Measurements from ENCODE around the gene ZNF2. TPM values are rescaled to one million over a fixed set of nuclear protein-coding genes. Genes with fewer than 3 reads are reported as not detected.

ZNF2 gene
- total and polyA plus RNA-seq, 11 donors = 1.2 to 5.9 (median 3.4) TPM

DNA sequence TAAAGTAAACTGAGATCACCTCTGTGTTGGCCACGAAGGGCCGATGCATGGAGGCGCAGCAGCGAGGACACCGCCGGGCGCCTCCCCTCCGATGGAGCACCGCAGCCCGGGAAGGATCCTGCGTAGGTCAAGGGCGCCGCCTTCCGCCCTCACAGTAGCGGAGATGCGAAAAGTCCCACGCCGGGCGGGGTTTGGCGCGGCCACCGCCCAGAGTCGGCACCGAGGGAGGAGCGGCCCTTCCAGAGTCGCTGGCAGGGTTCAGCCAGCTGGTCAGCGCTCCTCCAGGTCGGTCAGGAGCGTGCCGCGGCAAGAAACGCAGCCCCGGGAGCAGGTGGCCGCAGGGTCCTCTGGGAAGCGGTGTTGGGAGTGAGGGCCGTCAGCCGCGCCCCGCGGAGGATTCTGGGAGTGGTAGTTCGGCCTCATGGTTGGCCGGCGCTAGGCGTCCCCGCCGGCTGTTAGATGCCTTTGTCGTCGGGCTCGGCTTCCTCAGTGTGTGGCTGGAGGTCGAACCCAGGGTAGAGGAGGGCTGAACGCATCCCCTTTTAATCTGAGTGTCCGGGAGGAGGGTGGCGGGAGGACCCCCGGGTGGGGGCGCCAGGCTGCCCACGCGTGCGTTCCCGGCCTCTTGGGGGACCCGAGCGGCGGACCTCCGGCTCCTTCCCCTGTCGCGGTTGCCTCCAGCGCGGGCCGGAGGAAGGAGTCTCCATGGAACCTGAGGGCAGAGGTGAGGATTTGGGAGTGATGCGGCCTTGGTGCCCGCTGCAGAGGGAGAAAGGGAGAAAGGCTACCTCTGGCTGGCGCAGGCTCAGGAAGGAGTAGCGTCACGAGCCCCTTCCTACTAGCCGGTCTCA is 41.7 kb downstream of the ZNF2 start, which contains the start of gene ZNF892:
Gene ZNF892 (plus strand): TSS at position 411 of the 851 bp plus-strand sequence. CDS start 295 bp downstream, at position 706.
- Histone ChIP-seq H3K27ac (peak within 1 kb of the TSS; percentile 19 to 96 (median 92)), H3K4me1 (peaks cover 0 to 21% (median 10%) of the 10 kb centered on the region in 12 donors), H3K4me3 (peak within 1 kb of the TSS; percentile 57 to 94 (median 78)), H3K9me3 (peaks cover 0 to 34% (median 23%) of the 10 kb centered on the region in 12 donors), H3K27me3 (no peaks in the 10 kb centered on the region), H3K36me3 (peaks cover 0 to 28% (median 11%) of the 10 kb centered on the region in 9 donors)
- WGBS, 4 donors = 1% methylated on average over 36 to 74 of the region's 74 CpGs
- DNase-seq (peak; percentile 91 to 95 (median 94)), ATAC-seq (peak; percentile 97 to 99 (median 99))
- peak in 11 of 12 donors; percentile 12 to 70 (median 53) for TF ChIP-seq CTCF (IDR thresholded peaks at IDR 0.05)
- TF ChIP-seq POLR2A (IDR thresholded peaks at IDR 0.05) = peak in 1 of 2 donors; percentile 67
- intact Hi-C loops (cut with DNase I) = loop anchor here in 7 of 10 donors (1.0 to 10.0 kb wide), 8 partner anchors 40 to 130 kb away; partner anchors contain the start of genes ZNF2 (in 5 of the 7) and MRPS5 (in 2 of the 7)

- H3K9me3 ChIP-seq = peaks cover 0 to 42% (median 31%) of the 10 kb centered on the region in 12 donors
- peak overlapping the region in 4 of 12 donors; percentile 86 to 95 (median 94) for H3K27ac ChIP-seq
- no peak for DNase-seq
- H3K4me3 ChIP-seq = peak overlapping the region; percentile 57 to 94 (median 78)
- H3K27me3 ChIP-seq = no peaks in the 10 kb centered on the region
- intact Hi-C loops (cut with DNase I) = loop anchor here in 5 of 10 donors (5.0 to 10.0 kb wide), 5 partner anchors 41 to 131 kb away; partner anchors contain the start of genes MRPS5 (in 2 of the 5) and ZNF2 (in 1 of the 5)
- H3K4me1 ChIP-seq = peaks cover 0 to 21% (median 10%) of the 10 kb centered on the region in 12 donors
- H3K36me3 ChIP-seq = peaks cover 0 to 35% (median 19%) of the 10 kb centered on the region in 9 donors
- 66 to 76% (median 71%) methylated on average over 6 of the region's 6 CpGs for WGBS, 4 donors
- ATAC-seq = no peak
- TF ChIP-seq POLR2A (IDR thresholded peaks at IDR 0.05) (no peak), CTCF (IDR thresholded peaks at IDR 0.05) (no peak)
Observed at GRCh38 chr2:95208106-95208505, 42.5 kb downstream of the ZNF2 start.

GRCh38 chr2:95215018-95215612 is 49.5 kb downstream of the ZNF2 start:
- intact Hi-C loops (cut with DNase I) = no loop called here
- Histone ChIP-seq H3K27ac (no peak overlapping the region), H3K36me3 (peaks cover 5 to 99% (median 46%) of the 10 kb centered on the region in 9 donors), H3K9me3 (peaks cover 12 to 100% (median 97%) of the 10 kb centered on the region in 12 donors), H3K4me3 (no peak overlapping the region), H3K4me1 (no peaks in the 10 kb centered on the region), H3K27me3 (no peaks in the 10 kb centered on the region)
- DNase-seq (no peak), ATAC-seq (no peak)
- WGBS, 4 donors = 98 to 99% (median 98%) methylated on average over 6 of the region's 6 CpGs
- TF ChIP-seq POLR2A (IDR thresholded peaks at IDR 0.05) (no peak), CTCF (IDR thresholded peaks at IDR 0.05) (no peak)

Measured in heart left ventricle (tissue), 16 donors.